Stimulated activated CD4-positive, alpha-beta T cell treated with anti-CD3 and anti-CD28 coated beads, Interleukin-4, amount 100 ng/mL, for 1 hour (primary cell): ENCODE measurements around the gene MEIS2.
"Not testable (repeated sequence)": the region's sequence is repeated elsewhere in the genome, so short reads cannot be mapped to it uniquely, and the experiment has no call there.

Experiments used
- DNase-seq: peaks from one replicate; pipeline ENCODE4 v3.0.0-alpha.2; 2020

Gene MEIS2

DNA sequence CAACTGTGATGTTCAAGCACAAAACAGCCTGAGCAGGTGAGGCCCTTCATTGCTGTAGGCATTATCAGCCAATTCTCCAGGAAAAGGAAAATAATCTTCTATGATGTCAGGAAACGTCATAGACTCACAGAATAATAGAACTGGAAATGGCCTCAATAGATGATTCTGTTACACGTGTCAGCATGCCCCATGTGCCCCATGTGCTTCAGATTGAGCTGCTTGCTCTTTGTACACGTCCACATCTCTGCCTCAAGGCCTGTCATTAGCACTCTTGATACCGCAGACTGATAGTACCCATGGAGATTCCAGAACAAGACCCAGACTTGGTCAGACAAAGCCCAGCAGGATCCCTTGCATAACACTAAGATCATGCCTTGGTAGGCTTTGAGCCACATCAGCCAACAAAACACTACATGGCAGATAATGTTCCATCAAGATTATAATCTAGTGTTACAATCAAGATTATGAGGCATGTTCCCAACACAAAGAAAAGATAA, 95.9 kb downstream of the MEIS2 start:
- DNase-seq, result no peak

DNA sequence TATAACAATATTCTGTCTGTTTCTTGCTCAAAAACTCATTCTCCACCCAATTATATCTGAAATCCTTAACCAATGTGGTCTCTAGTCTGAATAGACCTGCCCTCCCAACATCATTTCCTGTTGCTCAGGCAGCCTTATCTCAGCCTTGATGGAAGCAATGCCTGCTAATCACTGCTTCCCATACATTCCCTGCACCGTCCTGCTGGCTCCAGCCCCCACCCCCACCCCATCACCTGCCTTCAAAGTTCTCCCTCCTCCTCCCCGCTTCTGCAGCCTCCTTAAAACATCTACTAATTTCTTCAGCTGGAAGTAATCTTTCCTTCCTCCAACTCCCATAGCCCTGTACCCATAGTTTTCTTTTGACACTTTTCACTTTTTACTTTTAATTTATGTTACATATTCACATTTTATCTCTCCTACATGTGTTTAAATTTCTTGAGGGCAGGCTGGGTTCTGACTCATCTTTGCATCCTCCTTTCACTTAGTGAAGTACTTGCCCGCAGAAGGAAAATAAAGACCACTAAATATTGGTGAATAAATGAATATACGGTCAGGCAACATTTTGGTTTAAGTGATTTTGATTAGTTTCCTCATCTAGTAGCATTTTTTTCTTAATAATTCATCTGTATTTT, 98.2 kb downstream of the MEIS2 start:
- no peak for DNase-seq

DNA sequence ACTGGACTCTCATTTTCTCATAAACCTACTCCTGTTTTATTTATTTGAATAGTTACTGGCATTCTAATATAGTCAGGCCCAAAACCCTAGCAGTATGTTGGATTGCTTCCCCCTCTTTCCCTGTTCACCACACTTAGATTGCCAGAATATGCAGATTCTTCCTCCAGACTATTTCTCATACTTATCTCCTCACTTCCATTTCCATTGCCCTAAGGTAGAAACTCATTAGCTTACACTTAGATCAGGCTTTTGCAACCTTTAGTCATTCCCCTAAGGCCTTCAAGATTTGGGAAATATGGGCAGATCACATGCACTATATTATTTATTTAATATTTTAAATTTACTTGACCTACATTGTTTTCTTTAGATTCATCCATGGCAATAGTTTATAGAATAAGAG, 98.9 kb downstream of the MEIS2 start:
- DNase-seq, result no peak

DNA sequence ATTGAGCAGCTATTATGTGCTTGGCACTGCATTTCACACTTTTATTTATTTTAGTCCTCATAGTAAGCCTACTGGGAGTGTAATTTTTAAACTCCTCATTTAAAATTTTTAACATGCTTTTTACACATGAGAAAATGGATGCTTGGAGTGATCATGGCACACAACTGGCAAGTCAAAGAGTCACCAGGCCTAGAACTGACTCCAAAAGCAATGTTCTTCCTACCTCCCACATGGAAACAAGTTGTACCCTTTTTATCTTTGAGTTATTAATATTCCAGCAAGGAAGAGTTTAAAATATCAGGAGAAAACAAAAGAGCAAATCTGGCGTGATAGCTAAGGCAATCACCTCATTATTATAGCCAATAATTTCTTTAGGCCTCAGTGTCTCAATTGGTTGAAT, 100.6 kb downstream of the MEIS2 start:
- DNase-seq, result no peak

DNA sequence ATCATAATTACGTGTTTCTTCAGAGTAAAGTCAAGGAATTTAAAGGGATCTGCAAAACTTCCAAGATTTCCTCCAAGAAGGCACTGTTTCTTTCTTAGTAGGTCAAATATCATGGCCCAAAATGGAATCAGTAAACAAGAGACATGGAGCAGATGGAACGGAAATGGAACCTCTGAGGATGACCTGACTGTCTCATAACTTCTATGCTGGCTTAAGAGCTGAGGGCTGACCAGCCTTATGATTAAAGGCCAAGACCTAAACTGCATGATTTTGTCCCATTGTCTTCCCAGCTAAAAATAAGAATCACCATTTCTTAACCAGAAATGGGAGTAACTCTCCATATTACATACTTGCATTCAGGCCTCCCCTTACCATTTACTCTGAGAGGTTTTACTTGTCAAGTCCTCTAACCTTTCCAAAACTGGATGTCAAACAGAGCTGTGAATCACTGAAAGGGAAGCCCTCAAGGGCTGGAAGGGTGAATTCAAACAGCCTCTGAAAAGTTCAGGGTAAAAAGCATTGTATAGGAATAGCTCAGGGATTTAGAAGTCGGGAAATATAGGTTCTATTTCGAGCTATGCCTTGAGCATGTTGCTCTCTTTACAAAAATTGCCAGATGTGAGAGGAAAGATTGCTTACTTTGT, 103.7 kb downstream of the MEIS2 start:
- DNase-seq, result no peak

DNA sequence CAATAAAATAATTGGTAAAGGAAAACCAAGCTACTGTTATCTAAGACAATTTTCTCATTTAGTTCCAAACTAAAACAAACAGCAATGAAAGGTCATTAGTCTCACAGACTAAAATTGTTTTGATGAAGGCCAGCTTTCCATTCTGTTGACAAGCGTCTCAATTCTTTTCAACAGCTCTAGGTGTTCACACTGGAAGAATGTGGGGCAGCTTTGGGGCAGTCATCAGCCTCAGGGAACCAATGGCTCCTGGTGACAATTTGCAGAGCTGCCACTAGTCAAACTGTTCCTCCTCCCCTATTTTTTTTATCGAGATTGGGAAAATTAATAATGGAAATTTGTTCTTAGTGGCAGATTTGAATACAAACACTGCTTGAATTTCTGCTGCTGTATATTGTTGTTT, 104.2 kb downstream of the MEIS2 start:
- DNase-seq, result no peak

DNA sequence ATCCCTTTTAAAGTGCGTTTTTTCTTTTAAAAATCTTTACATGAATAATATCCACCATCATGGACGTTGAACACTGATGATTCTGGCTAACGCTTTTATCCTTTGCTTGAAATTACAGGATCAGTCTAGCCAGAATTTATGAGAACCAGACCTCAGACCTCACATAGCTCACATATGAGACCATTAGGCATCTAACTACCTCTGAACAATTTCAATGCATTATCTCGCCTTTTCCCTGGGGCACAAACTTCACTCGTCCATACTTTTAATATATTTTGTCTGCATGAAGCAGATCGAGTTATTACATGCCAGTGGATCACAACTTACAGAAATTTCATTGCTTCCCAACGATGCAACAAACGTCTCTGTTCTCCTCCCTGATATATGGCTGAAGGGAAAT, 105.6 kb downstream of the MEIS2 start:
- DNase-seq, result no peak

DNA sequence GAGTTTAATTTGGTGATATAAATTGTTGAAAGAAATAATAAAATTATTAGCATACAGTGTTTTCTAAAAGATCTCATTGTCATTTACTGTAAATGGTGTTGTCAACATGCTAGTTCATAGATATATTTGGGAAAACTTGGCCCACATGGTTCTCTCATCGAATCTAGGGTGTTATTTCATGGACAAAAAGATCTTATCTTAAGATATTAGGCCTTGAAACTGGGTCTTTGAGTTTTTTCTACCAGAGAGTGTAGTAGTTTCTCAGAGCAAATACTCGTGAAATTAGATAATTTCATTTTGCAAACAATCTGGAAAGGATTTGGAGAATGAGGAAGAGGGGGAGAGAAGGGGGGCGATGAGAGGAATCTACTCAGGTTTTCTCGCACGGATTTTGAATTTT, 107.9 kb downstream of the MEIS2 start:
- DNase-seq, result no peak

DNA sequence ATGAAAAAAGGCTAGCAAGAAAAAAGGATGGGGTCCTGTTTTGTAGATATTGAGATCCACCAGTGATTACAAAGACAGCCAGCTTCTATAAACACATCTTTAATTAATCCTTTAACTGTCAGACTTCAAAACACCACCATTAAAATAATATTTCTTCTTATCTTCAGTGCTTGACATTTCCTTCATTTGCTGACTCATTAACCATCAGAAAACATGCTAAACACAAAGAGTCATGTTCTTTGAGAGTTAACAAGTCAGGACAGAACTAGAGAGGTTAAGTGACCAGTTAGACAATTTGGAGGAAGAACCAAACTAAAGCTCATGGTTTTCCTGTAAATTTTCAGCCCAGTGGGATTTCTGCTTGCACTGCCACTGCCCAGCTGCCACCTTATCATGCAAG, 111.4 kb downstream of the MEIS2 start:
- no peak for DNase-seq

DNA sequence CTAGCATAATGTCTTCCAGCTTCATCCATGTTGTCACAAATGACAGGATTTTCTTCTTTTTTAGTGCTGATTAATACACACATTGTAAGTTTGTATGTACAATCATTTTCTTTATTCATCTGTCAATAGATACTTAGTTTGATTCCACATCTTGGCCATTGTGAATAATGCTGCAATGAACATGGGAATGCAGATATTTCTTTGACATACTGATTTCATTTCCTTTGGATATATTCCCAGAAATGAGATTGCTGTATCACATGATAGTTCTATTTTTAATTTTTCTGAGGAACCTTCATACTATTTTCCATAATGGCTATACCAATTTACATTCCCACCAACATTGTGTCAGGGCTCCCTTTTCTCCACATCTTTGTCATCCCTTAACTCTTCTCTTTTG, 117.9 kb downstream of the MEIS2 start:
- no peak for DNase-seq

DNA sequence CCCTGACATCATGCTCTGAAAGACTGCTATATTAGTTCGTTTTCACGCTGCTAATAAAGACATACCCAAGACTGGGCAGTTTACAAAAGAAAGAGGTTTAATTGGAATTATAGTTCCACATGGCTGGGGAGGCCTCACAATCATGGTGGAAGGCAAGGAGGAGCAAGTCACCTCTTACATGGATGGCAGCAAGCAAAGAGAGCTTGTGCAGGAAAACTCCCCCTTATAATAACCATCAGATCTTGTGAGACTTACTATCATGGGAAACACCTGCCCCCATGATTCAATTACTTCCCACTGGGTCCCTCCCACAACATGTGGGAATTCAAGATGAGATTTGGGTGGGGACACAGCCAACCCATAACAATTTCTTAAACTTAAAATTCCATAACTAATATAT, 120.1 kb downstream of the MEIS2 start:
- not testable (repeated sequence) for DNase-seq

DNA sequence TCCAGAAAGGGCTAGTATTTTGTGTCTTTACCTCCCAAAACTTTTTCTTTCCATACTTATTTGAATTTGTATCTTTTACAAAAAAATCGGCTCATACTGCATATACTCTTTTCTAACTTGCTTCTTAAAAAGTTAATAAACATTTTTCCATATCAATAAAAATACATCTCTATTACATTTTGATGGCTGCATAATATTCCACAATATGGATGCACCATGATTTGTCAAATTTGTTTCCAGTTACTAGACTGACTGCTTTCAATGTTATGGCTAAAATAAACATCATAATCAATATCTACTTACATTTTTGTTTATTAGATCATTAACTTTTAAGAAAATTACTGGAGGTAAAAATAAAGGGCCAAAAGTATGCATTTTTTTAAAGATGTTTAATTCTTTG, 121.7 kb downstream of the MEIS2 start:
- DNase-seq, result no peak

DNA sequence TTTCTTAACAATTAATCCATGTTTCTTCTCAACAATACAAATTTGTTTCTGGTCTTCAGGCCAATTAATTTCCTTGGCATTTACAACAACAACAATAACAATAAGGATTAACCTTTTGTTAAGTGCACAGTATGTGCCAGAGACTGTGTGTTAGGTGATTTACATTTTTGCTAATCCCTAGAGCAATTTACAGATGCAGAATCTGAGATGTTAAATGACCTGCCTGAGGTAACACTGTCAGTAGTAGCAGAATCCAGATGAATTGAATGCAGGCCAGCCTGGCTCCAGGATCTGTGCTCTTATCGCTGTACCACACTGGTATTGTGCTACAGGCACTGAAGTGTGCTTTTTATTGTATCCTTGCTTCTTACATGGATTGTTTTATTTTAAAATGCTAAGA, 122.2 kb downstream of the MEIS2 start:
- no peak for DNase-seq

DNA sequence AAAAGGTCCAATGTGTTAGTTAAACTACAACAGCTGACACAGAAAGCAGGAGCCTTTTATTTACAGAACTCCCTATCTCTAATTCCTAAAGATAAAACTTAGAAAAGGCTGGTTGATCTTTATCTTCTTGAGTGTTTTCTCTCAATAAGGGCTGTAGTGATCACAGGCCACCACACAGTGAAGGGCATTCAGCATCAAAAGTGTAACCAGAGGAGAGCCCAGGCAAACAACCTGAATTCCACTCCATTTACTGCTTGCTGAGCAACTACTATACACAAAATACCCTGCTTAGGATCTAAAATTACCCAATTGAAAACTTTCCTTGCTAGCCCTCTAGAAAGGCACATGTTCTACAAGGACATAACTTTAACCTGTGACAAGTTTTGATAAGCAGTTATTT, 122.7 kb downstream of the MEIS2 start:
- no peak for DNase-seq

DNA sequence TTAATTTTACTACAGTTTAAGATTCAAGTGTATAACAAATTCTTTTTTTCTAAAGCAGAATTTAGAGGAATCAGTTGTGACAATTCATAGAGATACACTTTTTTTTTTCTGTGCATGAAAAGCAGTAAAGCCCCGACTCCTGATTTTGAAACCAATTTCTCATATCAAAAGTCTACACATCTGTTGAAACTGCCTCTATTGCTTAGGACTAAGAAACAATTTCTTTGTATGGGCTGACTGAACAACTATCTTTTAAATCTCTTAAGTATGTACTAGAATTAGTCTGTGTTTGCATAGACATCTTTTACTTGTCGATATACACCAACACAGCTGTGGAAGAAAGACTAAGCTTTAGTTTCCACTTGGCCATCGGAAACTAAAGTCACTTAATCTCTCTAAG, 127.6 kb downstream of the MEIS2 start:
- DNase-seq, result no peak

DNA sequence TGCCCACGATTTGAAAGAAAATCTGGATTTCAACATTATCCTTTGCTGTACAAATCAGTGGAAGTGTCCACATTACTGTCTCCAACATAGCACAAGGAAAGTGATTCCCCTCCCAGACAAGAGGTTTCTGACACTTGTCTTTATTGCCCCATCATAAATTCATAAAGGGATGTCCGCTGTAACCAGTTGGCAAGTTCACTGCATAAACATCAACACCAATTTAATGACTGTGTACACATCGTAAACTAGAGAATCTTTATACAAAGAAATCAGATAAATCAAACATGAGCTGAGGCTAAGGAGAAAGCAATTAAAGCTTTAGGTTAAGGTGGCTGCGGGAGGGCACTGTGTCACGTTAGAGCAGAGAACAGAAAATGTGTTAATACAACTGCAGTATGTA, 129.8 kb downstream of the MEIS2 start:
- DNase-seq, result no peak

DNA sequence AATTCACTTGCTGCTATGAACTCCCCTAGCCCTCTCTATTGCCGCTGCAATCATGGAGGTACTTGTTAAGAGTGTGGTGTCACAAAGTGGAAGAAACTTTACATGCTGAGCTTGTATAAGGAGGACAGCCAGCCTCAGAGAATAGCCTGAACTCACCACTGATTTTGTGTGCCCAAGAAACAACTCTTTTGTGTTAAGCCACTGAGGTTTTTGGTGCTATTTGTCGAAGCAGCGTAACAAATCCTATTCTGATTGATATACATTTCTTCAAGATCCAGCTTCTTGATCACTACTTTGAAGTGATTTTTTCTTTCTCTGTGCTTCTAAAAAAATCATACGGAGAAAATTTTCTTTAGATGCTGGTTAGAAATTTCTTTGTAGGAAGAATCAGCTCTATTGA, 132.4 kb downstream of the MEIS2 start:
- DNase-seq, result no peak

DNA sequence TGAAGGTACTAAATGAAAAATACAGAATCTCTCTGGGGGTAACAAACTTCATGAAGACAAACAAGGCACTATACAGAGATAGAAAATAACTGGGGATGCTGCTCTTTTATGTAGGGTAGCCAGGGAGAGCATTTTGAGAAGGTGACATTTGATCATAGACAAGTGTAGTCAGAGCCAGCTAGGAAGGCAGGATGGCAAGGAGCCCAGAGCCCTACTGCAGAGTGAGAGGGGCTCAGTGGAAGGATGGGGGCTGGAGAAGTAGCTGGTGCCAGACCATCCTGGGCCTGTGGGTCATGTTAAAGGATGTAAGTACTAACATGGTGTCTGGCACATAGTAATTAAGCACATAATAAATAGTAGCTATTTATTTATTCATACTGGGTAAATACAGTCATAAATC, 133.6 kb downstream of the MEIS2 start:
- DNase-seq, result no peak

DNA sequence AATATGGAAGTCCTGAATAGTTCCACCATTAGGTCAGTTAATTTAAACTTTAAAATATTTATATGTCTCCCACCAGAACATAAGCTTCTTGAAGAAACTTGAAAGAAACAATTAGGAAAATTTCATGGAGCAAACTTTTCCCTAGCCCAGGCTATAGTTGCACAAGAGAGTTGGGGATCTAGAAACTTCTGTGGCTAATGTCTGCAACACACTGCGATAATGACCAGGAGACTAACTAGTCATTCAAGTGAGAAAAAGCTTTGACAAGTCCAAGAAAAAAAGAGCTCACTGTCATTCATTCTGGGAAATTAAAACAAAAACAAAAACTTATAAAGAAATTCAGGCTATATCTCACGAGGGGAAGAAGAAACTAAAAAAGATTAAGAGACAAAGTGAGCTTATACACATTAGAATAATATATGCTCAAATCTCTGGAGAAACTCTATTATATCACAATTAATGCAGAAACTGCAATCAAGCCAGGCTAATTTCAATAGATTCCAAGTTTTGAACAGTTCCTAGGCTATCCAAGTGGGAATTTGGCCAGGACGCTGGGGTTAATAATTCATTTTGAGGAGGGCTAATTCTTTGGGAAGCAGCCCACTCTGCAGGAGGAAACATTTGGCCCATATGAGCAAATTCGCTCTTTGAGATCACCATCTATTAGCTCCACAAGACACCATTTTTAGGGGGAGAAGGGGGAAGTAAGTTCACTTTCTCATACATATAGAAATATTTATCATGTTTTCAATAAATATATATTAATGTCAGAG, 134.6 kb downstream of the MEIS2 start:
- DNase-seq, result no peak

DNA sequence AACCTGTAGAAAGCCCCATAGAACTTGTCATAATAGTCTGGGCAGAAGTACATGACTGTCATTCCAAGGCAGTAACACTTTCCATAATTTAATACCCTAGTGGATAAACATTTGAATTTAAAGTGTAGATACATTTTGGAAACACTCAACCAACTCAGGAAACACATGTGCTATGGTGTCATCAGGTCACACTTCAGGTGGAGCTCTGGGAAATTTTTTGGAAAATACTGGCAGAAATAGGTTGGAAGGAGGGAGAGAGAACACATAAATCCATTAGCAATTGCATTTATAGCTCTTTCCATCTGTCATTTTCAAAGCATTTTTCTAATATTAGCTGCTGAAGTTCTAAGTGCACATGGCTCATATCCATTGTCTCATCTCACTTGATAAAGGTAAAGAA, 135.7 kb downstream of the MEIS2 start:
- no peak for DNase-seq

DNA sequence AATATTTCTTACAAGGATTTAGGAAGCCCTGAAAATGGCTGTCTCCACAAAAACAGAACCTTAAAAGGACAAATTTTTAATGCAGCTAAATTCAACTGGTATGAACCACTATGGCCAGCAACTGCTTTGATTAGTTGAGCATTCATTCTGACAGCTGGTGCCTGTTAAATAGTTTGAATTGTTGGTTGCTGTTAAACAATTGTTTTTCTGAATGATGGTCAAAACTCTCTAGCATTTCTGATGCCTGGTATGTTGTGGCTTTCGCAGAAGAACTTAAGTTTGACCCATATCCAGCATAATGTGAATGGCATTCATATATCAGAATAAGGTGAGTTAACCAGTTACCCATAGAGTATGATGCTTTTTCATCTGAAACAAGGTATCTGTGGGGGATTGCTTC, 138.4 kb downstream of the MEIS2 start:
- DNase-seq, result no peak

DNA sequence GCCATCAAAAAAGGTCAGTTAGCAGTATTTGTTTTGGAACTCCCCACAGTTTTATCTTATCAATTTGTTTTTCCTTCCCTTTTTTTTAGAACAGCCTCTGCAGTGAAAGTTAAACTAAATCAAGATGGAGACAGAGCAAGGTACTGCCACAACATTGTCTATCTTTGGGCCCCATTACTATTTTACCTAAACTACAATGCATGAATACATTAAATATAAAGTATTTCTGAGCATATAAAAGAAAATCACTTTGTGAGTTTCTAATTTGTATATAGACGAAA, 139.5 kb downstream of the MEIS2 start:
- DNase-seq, result no peak

DNA sequence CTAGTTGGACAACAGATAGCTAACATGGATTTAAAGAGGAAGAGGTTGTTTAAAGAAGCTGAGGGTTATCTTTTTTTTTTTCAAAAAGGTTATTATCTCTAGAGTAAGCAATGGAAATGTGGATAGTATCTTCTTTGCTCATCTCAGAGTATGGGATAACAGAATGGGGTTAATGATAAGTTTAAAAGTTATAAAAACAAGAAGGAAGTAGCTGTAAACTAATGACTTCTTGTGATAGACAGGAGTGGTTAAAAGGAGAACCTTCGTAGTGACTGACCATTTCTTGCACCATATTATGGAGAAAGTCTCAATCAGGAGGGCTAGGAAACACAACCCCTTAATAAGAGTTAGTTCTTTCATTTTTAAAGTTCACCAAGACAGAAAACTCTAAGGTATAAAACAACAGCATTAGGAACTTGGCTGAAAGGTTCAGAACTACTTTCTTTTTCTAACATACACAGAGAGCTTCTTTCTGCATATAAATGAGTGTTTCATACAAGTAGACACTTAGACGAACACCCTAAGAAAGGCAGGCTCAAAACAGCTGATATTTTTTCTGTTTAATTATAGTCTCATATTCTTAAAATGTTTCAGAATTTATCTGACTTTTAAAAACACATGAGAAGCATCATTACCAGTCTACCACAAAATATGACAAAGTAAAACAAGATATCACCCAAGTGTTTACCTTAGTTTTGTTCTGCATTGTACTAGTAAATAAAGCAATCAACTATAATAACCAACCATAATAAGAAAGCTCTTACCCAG, 140.0 kb downstream of the MEIS2 start:
- no peak for DNase-seq

DNA sequence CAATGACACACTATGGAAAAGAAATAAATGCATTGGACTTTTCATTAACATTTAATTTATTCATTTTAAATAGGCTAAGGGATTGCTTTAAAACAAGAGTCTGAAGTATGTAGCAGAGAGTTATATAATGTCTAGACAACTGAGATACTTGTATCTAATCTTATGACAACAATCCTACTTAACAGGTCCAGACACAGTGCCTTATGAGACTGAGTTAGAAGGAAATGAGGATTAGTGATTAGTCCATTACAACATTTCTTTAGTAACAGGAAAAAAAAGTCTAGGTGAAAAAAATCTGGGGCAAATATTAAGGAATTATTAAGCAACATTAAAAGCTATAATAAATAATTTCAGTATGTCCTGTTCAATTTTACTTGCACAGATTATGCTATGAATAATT, 140.6 kb downstream of the MEIS2 start:
- no peak for DNase-seq
